Stomach (tissue), 19 donors: ENCODE measurements around the gene DENND1B. TPM values are rescaled to one million over a fixed set of nuclear protein-coding genes. Genes with fewer than 3 reads are reported as not detected.

Source experiments
- DNase-seq, 2 donors: peaks; one replicate each; pipeline versions ENCODE4 v3.0.0 to v3.0.0-alpha.2; 2013 to 2019
- H3K27ac ChIP-seq, 5 donors: fragments of 200-600 bp in 4 of 5; sonication (generic) in 4 of 5; one replicate each; pipeline ENCODE4 v1.5.1; 2013 to 2019; ENCODE audit warnings: mild to moderate bottlenecking in 1 of 5, moderate library complexity in 1 of 5
- H3K27me3 ChIP-seq, 3 donors: fragments of 200-600 bp; sonication (generic); one replicate each; pipeline ENCODE4 v1.5.1; 2017 to 2019; ENCODE audit warnings: mixed run types in 1 of 3
- H3K36me3 ChIP-seq, 4 donors: fragments of 200-600 bp; sonication (generic); 1 replicate in 3 of 4; 2 replicates in 1 of 4; pipeline ENCODE4 v1.5.1; 2016 to 2019
- H3K4me1 ChIP-seq, 4 donors: fragments of 200-600 bp; sonication (generic); one replicate each; pipeline ENCODE4 v1.5.1; 2016 to 2019
- H3K4me3 ChIP-seq, 4 donors: fragments of 200-600 bp; sonication (generic) in 3 of 4; one replicate each; pipeline ENCODE4 v1.5.1; 2016 to 2019; ENCODE audit warnings: mild to moderate bottlenecking in 1 of 4
- H3K9me3 ChIP-seq, 4 donors: fragments of 200-600 bp; sonication (generic); one replicate each; pipeline ENCODE4 v1.5.1; 2016 to 2019
- EP300 ChIP-seq: sonication (generic); formaldehyde crosslinking; IDR thresholded peaks from one replicate; pipeline ENCODE4 v1.6.1; 2017; ENCODE audit warnings: antibody characterized with exemption
- POLR2A ChIP-seq, 4 donors: fragments of 450-650 bp; IDR thresholded peaks; one replicate each; pipeline ENCODE4 v1.6.1; 2016; ENCODE audit warnings: antibody characterized with exemption in 4 of 4, control low read depth in 2 of 4, mild to moderate bottlenecking in 1 of 4, moderate library complexity in 1 of 4
- POLR2AphosphoS5 ChIP-seq, 3 donors: sonication (generic); formaldehyde crosslinking; IDR thresholded peaks; one replicate each; pipeline ENCODE4 v1.6.1; 2016; ENCODE audit warnings: antibody characterized with exemption in 3 of 3
- WGBS, 5 donors: extraction: QIAGEN DNeasy Blood & Tissue Kit in 3 of 5; methylation state at CpG; one replicate each; pipeline versions ENCODE4 v1.1.5 to v1.1.7; 2013 to 2018; 5-methylcytosine and 5-hydroxymethylcytosine counted together
- intact Hi-C: fragments of 100-400 bp; cut with DNase I; formaldehyde crosslinking; loops from one replicate; pipeline ENCODE4 v1.15.1; 2023; ENCODE audit warnings: low total_unique reads
- long read RNA-seq, 10 donors: transcript quantifications; one replicate each; lab custom pipeline, GENCODE V29; 2026
- polyA plus RNA-seq, 3 donors: library from polyadenylated mRNA; stranded (reverse); fragments of 200-250 nt; gene quantifications; one replicate each; pipeline ENCODE4 v1.2.3, GENCODE V29; 2013
- total RNA-seq, 5 donors: library from RNA; depleted of rRNA; stranded (reverse); fragments of >200 nt; gene quantifications; one replicate each; pipeline versions ENCODE4 v1.1.0 to v1.2.3, GENCODE V29; 2014 to 2016
- TF ChIP-seq, protein P1 (sequence below), 7 experiments: fragments of 450-650 bp in 4 of 7; fragments of 200-600 bp in 3 of 7; sonication (generic) in 3 of 7; IDR thresholded peaks; one replicate each; pipeline ENCODE4 v1.5.1; 2016 to 2019; ENCODE audit warnings: antibody characterized with exemption in 7 of 7, control low read depth in 2 of 7, mild to moderate bottlenecking in 1 of 7
- donor health status: healthy with polysubstance abuse.
- donor health status: Bipolar disorder and iron deficiency.
- donor health status: healthy.

DENND1B gene, protein sequence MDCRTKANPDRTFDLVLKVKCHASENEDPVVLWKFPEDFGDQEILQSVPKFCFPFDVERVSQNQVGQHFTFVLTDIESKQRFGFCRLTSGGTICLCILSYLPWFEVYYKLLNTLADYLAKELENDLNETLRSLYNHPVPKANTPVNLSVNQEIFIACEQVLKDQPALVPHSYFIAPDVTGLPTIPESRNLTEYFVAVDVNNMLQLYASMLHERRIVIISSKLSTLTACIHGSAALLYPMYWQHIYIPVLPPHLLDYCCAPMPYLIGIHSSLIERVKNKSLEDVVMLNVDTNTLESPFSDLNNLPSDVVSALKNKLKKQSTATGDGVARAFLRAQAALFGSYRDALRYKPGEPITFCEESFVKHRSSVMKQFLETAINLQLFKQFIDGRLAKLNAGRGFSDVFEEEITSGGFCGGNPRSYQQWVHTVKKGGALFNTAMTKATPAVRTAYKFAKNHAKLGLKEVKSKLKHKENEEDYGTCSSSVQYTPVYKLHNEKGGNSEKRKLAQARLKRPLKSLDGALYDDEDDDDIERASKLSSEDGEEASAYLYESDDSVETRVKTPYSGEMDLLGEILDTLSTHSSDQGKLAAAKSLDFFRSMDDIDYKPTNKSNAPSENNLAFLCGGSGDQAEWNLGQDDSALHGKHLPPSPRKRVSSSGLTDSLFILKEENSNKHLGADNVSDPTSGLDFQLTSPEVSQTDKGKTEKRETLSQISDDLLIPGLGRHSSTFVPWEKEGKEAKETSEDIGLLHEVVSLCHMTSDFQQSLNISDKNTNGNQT
- 100 to 1,000 TPM in 1 of 5 donors, 10 to 100 TPM in 4; 12.2 to 435 (median 28.5) TPM for total RNA-seq
- 1 to 10 TPM; 2.9 to 4.9 (median 3.0) TPM for polyA plus RNA-seq
- long read RNA-seq, donor 1 = 0 reads
- long read RNA-seq, donor 2, partial matches to known transcripts = 0 of 2 reads
- long read RNA-seq, donor 2, other reads (novel, unspliced or antisense) = 0 of 2 reads
- long read RNA-seq, donor 3 = 0 reads
- long read RNA-seq, donor 4 = 0 reads
- long read RNA-seq, donor 5, partial matches to known transcripts = 0 of 1 reads
- long read RNA-seq, donor 5, other reads (novel, unspliced or antisense) = 0 of 1 reads
- long read RNA-seq, donor 6 = 0 reads
- long read RNA-seq, donor 7 = 0 reads
- long read RNA-seq, donor 8 = 0 reads
- long read RNA-seq, donor 9 = 0 reads
- long read RNA-seq, donor 10 = 0 reads

DNA sequence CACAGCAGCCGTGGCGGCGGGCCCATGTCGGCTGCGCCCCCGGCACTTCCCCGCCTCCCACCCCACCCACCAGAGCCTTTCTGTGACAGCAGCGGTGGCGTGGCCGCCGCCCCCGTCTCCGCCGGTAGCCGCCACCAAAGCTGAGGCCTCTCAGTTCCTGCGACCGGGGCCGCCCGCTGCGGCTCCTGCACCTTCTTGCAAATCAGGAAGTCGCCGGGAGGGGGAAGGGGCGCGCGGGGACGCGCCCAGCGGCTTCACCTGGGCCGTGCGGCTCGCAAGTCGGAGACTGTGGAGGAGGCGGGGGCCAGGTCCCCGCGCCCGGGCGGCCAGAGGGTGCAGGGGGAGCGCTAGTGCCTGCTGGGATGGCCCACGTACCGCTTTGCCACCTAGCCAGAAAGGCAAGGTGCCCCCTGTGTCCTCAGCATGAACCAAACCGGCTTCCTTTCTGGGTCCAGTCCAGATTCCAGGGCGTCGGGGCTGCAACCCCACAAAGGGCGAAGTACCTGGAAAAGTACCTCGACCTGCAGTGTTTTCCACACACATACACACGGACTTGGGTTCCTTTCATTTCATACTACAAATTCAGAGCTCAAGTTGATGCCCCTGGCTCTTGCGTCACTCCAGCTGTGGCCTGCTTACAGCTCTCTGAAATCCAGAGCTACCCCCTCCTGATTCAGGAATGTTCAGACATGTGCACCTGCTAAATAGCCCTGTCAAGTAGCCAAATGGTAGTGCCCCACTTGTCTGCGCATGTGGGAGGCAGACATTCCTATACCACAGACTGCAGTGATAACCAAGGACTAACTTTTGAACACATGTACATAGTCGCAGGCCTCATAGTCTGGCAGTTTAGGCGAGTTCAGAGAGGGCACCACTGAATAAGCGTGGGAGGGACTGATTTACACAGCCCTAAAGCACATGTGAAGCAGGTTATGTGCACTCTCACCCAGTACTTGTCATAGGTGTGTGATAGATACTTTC is at the start of gene DENND1B:
Gene DENND1B (minus strand): TSS at position 199 of the 981 bp plus-strand sequence. CDS start 325 bp downstream, outside the sequence.
- intact Hi-C loops = no loop called here
- Histone ChIP-seq H3K9me3 (no peaks in the 10 kb centered on the region), H3K27ac (peak within 1 kb of the TSS; percentile 86 to 96 (median 92)), H3K4me3 (peak within 1 kb of the TSS; percentile 72 to 87 (median 82)), H3K27me3 (no peaks in the 10 kb centered on the region), H3K36me3 (no peaks in the 10 kb centered on the region), H3K4me1 (peaks cover 5 to 46% (median 33%) of the 10 kb centered on the region in 4 donors)
- 4 to 16% (median 5%) methylated on average over 16 to 51 of the region's 51 CpGs for WGBS, 5 donors
- TF ChIP-seq, protein P1, sequence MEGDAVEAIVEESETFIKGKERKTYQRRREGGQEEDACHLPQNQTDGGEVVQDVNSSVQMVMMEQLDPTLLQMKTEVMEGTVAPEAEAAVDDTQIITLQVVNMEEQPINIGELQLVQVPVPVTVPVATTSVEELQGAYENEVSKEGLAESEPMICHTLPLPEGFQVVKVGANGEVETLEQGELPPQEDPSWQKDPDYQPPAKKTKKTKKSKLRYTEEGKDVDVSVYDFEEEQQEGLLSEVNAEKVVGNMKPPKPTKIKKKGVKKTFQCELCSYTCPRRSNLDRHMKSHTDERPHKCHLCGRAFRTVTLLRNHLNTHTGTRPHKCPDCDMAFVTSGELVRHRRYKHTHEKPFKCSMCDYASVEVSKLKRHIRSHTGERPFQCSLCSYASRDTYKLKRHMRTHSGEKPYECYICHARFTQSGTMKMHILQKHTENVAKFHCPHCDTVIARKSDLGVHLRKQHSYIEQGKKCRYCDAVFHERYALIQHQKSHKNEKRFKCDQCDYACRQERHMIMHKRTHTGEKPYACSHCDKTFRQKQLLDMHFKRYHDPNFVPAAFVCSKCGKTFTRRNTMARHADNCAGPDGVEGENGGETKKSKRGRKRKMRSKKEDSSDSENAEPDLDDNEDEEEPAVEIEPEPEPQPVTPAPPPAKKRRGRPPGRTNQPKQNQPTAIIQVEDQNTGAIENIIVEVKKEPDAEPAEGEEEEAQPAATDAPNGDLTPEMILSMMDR (IDR thresholded peaks at IDR 0.05) = peak in 1 of 7 experiments; percentile 21
- TF ChIP-seq POLR2AphosphoS5 (IDR thresholded peaks at IDR 0.05) (peak in 2 of 3 donors; percentile 44 to 57), POLR2A (IDR thresholded peaks at IDR 0.05) (no peak)
- DNase-seq = peak; percentile 86 to 93

DNA sequence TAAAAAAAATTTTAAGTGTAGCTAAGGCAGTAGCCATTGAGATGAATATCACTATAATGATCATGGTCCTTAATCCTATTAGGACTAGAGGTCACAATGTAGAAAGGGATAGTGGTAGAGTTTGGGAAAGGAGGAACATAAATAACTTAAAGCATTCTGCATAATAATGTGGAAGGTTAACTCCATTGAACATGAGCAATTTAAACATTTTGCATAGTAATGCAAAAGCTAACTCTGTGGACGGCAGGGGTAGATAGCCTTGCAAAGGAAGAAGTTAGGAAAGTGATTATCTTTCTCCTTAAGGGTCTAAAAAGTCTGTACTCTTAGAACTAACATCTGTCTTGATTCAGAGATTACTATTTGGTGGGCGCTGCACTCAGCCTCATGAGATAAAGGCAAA is 39.0 kb upstream of the DENND1B start:
- WGBS, 5 donors = 73 to 84% (median 81%) methylated on average over 2 of the region's 2 CpGs
- TF ChIP-seq POLR2AphosphoS5 (IDR thresholded peaks at IDR 0.05) = no peak
- TF ChIP-seq, protein P1 (IDR thresholded peaks at IDR 0.05) = no peak
- TF ChIP-seq EP300 = no peak
- TF ChIP-seq POLR2A (IDR thresholded peaks at IDR 0.05) = no peak
- H3K27me3 ChIP-seq = no peaks in the 10 kb centered on the region
- no peak overlapping the region for H3K27ac ChIP-seq
- H3K9me3 ChIP-seq = no peaks in the 10 kb centered on the region
- no peaks in the 10 kb centered on the region for H3K4me1 ChIP-seq
- no peak for DNase-seq
- intact Hi-C loops = no loop called here
- H3K36me3 ChIP-seq = no peaks in the 10 kb centered on the region
- H3K4me3 ChIP-seq = no peak overlapping the region

DNA sequence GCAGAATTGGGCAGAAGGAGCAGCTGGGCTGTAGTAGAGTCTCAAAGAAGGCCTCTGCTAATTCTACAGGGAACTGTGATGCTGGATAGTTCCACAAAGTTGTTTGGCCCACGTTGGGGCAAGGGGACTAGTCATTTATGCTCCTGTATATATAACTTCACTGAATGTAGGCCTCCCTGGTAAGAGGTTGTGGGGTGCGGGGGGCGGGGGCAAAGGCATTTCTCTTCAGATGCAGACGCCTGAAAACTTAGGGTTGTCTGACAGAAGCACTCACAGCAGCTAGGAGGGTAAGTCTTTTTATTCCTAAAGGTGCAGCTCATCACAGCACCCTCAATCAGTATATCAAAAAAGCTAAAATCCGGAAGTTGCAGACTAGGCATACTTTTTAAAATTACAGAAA is 38.5 kb upstream of the DENND1B start:
- Histone ChIP-seq H3K4me3 (no peak overlapping the region), H3K36me3 (no peaks in the 10 kb centered on the region), H3K27ac (no peak overlapping the region), H3K4me1 (no peaks in the 10 kb centered on the region), H3K9me3 (no peaks in the 10 kb centered on the region), H3K27me3 (no peaks in the 10 kb centered on the region)
- TF ChIP-seq EP300 = no peak
- no peak for TF ChIP-seq POLR2AphosphoS5 (IDR thresholded peaks at IDR 0.05)
- TF ChIP-seq POLR2A (IDR thresholded peaks at IDR 0.05) = no peak
- TF ChIP-seq, protein P1 (IDR thresholded peaks at IDR 0.05) = no peak
- WGBS, 5 donors = 60 to 72% (median 66%) methylated on average over 5 of the region's 5 CpGs
- no peak for DNase-seq
- intact Hi-C loops = no loop called here
